Right cardiac atrium (tissue), 5 donors: ENCODE results near the gene TOMM34. TPM values are rescaled to one million over a fixed set of nuclear protein-coding genes. Genes with fewer than 3 reads are reported as not detected.
A peak's percentile ranks its signal among the peaks of the same experiment; 100 is the strongest.

Experiments used
- ATAC-seq, 2 donors: fragments of 200-7000 bp; cut with Tn5 transposase; one replicate each; pipeline versions ENCODE4 v1.8.0 to v1.9.1; 2020; ENCODE audit warnings: moderate library complexity in 2 of 2, mild to moderate bottlenecking in 1 of 2
- DNase-seq, 3 donors: peaks; one replicate each; pipeline ENCODE4 v3.0.0-alpha.2; 2020
- H3K27ac ChIP-seq: one replicate; pipeline ENCODE4 v1.5.1; 2013; ENCODE audit warnings: mild to moderate bottlenecking, low read length, control low read depth, moderate library complexity
- H3K27me3 ChIP-seq: one replicate; pipeline ENCODE4 v1.6.1; 2013; ENCODE audit not compliant: control insufficient read depth, insufficient read depth
- H3K4me1 ChIP-seq: one replicate; pipeline ENCODE4 v1.6.1; 2013; ENCODE audit warnings: low read length; ENCODE audit not compliant: control insufficient read depth, insufficient read depth
- H3K4me3 ChIP-seq: one replicate; pipeline ENCODE4 v1.5.1; 2013; ENCODE audit warnings: low read length, control low read depth
- H3K9me3 ChIP-seq: one replicate; pipeline ENCODE4 v1.6.1; 2013; ENCODE audit warnings: low read length; ENCODE audit not compliant: control insufficient read depth
- WGBS: extraction: QIAGEN DNeasy Blood & Tissue Kit; methylation state at CpG from one replicate; pipeline ENCODE4 v1.1.7; 2013; 5-methylcytosine and 5-hydroxymethylcytosine counted together
- intact Hi-C, 4 donors: fragments of 100-400 bp; cut with DNase I; formaldehyde crosslinking; loops; one replicate each; pipeline versions ENCODE4 v1.11.0 to v1.14.0; 2022 to 2023
- polyA plus RNA-seq: library from polyadenylated mRNA; stranded (reverse); fragments of 200-250 nt; gene quantifications from one replicate; pipeline ENCODE4 v1.2.3, GENCODE V29; 2013
- total RNA-seq, 4 donors: library from RNA; stranded (reverse); fragmentation: NEBNext Ultra II Directional; extraction: Animal tissue kit (Norgen Biotek cat#: 25700); gene quantifications; one replicate each; pipeline ENCODE4 v1.2.1, GENCODE V29; 2021
- donor health status: healthy with polysubstance abuse.
- donor health status: DM: no; HTN: yes; CAD: no.
- donor health status: DM: no; HTN: no; CAD: no.
- donor health status: DM: no; HTN: yes; CAD: no; lungs with severe emphysema.
- donor health status: DM: yes; HTN: yes; CAD: no.

Gene TOMM34
- total and polyA plus RNA-seq, 5 donors, result 11.1 to 16.8 (median 12.1) TPM

GRCh38 chr20:44909872-44910689 lies 50.1 kb downstream of the TOMM34 start, which contains the start of gene PABPC1L:
TSS of gene PABPC1L (plus strand) at chr20:44910060. CDS start at chr20:44910144, 84 bp downstream.
- peak within 1 kb of the TSS; percentile 56 for H3K4me3 ChIP-seq
- peak; percentile 67 to 82 (median 81) for DNase-seq
- H3K27ac ChIP-seq, result no peak within 1 kb of the TSS
- intact Hi-C loops, result no loop called here
- no peaks in the 10 kb centered on the region for H3K9me3 ChIP-seq
- no peaks in the 10 kb centered on the region for H3K4me1 ChIP-seq
- WGBS, result 3% methylated on average over 61 of the region's 61 CpGs
- peak; percentile 93 to 94 for ATAC-seq
- no peaks in the 10 kb centered on the region for H3K27me3 ChIP-seq

- DNase-seq, result no peak
- H3K27ac ChIP-seq, result no peak overlapping the region
- no peaks in the 10 kb centered on the region for H3K9me3 ChIP-seq
- peak overlapping the region; percentile 56 for H3K4me3 ChIP-seq
- no peaks in the 10 kb centered on the region for H3K4me1 ChIP-seq
- no peaks in the 10 kb centered on the region for H3K27me3 ChIP-seq
- ATAC-seq, result peak in 1 of 2 donors; percentile 4
- intact Hi-C loops, result no loop called here
- 29% methylated on average over 14 of the region's 14 CpGs for WGBS
Measured at GRCh38 chr20:44908987-44909871, 51.0 kb downstream of the TOMM34 start.

- intact Hi-C loops, result no loop called here
- WGBS, result 69% methylated on average over 5 of the region's 5 CpGs
- no peak for DNase-seq
Measured at GRCh38 chr20:44904377-44904776, 55.8 kb downstream of the TOMM34 start.

GRCh38 chr20:44901974-44902373 lies 58.2 kb downstream of the TOMM34 start:
- Histone ChIP-seq H3K4me3 (no peak overlapping the region), H3K4me1 (peaks cover 3% of the 10 kb centered on the region), H3K9me3 (no peaks in the 10 kb centered on the region), H3K27me3 (no peaks in the 10 kb centered on the region), H3K27ac (no peak overlapping the region)
- 75% methylated on average over 2 of the region's 2 CpGs for WGBS
- no peak for DNase-seq
- intact Hi-C loops, result no loop called here
- no peak for ATAC-seq

More at GRCh38 chr20:44904377-44904776, 55.8 kb downstream of the TOMM34 start:
- H3K27me3 ChIP-seq, result no peaks in the 10 kb centered on the region
- H3K4me1 ChIP-seq, result no peaks in the 10 kb centered on the region
- no peak overlapping the region for H3K27ac ChIP-seq
- no peaks in the 10 kb centered on the region for H3K9me3 ChIP-seq
- H3K4me3 ChIP-seq, result no peak overlapping the region
- ATAC-seq, result no peak

- ATAC-seq, result no peak
- peaks cover 8% of the 10 kb centered on the region for H3K4me1 ChIP-seq
Measured at GRCh38 chr20:44900231-44900854, 59.9 kb downstream of the TOMM34 start.

GRCh38 chr20:44897133-44897532 lies 63.1 kb downstream of the TOMM34 start:
- no peak for DNase-seq
- intact Hi-C loops, result no loop called here
- Histone ChIP-seq H3K27me3 (no peaks in the 10 kb centered on the region), H3K9me3 (no peaks in the 10 kb centered on the region), H3K4me1 (peaks cover 8% of the 10 kb centered on the region), H3K27ac (no peak overlapping the region), H3K4me3 (no peak overlapping the region)
- no peak for ATAC-seq
- WGBS, result 80% methylated on average over 1 of the region's 1 CpG

More at GRCh38 chr20:44900231-44900854, 59.9 kb downstream of the TOMM34 start:
- intact Hi-C loops, result no loop called here
- no peak overlapping the region for H3K27ac ChIP-seq
- H3K27me3 ChIP-seq, result no peaks in the 10 kb centered on the region
- no peak overlapping the region for H3K4me3 ChIP-seq
- no peak for DNase-seq
- WGBS, result 85% methylated on average over 5 of the region's 5 CpGs
- no peaks in the 10 kb centered on the region for H3K9me3 ChIP-seq

GRCh38 chr20:44896583-44896982 lies 63.6 kb downstream of the TOMM34 start:
- DNase-seq (no peak), ATAC-seq (peak; percentile 23 to 47)
- Histone ChIP-seq H3K4me1 (peaks cover 8% of the 10 kb centered on the region), H3K27ac (no peak overlapping the region), H3K9me3 (no peaks in the 10 kb centered on the region), H3K4me3 (no peak overlapping the region), H3K27me3 (no peaks in the 10 kb centered on the region)
- 53% methylated on average over 1 of the region's 1 CpG for WGBS
- intact Hi-C loops, result no loop called here

GRCh38 chr20:44894959-44895358 lies 65.2 kb downstream of the TOMM34 start:
- no peak for DNase-seq
- Histone ChIP-seq H3K27ac (no peak overlapping the region), H3K27me3 (no peaks in the 10 kb centered on the region), H3K4me1 (peaks cover 8% of the 10 kb centered on the region), H3K4me3 (no peak overlapping the region), H3K9me3 (no peaks in the 10 kb centered on the region)
- no peak for ATAC-seq
- intact Hi-C loops, result no loop called here
- WGBS, result 61% methylated on average over 2 of the region's 2 CpGs

Other genes with a start within 250 kb of the TOMM34 start
- gene CCN5, start 245.0 kb downstream of the TOMM34 start, total RNA-seq, result 100 to 1,000 TPM in 1 of 4 donors, 10 to 100 TPM in 3; 85.2 to 292 (median 98.2) TPM
- 102 TPM for gene CCN5, start 245.0 kb downstream of the TOMM34 start, polyA plus RNA-seq
- 1 to 10 TPM in 3 of 4 donors, under 1 TPM in 1; 0.65 to 1.3 (median 1.1) TPM for gene KCNK15, start 214.5 kb downstream of the TOMM34 start, total RNA-seq
- 0.70 TPM for gene KCNK15, start 214.5 kb downstream of the TOMM34 start, polyA plus RNA-seq
- 1 to 10 TPM in 3 of 4 donors, under 1 TPM in 1; 0.57 to 2.4 (median 1.3) TPM for gene RIMS4, start 149.9 kb downstream of the TOMM34 start, total RNA-seq
- 0.38 TPM for gene RIMS4, start 149.9 kb downstream of the TOMM34 start, polyA plus RNA-seq
- 100 to 1,000 TPM in 3 of 4 donors, 10 to 100 TPM in 1; 87.8 to 121 (median 111) TPM for gene YWHAB, start 74.7 kb downstream of the TOMM34 start, total RNA-seq
- gene YWHAB, start 74.7 kb downstream of the TOMM34 start, polyA plus RNA-seq, result 53.4 TPM
- gene PABPC1L, start 50.3 kb downstream of the TOMM34 start, total RNA-seq, result 1 to 10 TPM; 3.6 to 5.3 (median 4.1) TPM
- gene PABPC1L, start 50.3 kb downstream of the TOMM34 start, polyA plus RNA-seq, result 3.3 TPM
- 10 to 100 TPM; 13.8 to 14.4 (median 14.1) TPM for gene STK4, start 6.1 kb upstream of the TOMM34 start, total RNA-seq
- gene STK4, start 6.1 kb upstream of the TOMM34 start, polyA plus RNA-seq, result 4.6 TPM
- gene KCNS1, start 140.7 kb upstream of the TOMM34 start, total RNA-seq, result 1 to 10 TPM in 1 of 4 donors, under 1 TPM in 3; 0.37 to 1.2 (median 0.58) TPM
- gene KCNS1, start 140.7 kb upstream of the TOMM34 start, polyA plus RNA-seq, result 0.27 TPM
- gene WFDC5, start 154.8 kb upstream of the TOMM34 start, total RNA-seq, result not detected
- gene WFDC5, start 154.8 kb upstream of the TOMM34 start, polyA plus RNA-seq, result not detected
- not detected for gene WFDC12, start 164.1 kb upstream of the TOMM34 start, total RNA-seq
- not detected for gene WFDC12, start 164.1 kb upstream of the TOMM34 start, polyA plus RNA-seq
- not detected for gene PI3, start 214.5 kb upstream of the TOMM34 start, total RNA-seq
- gene PI3, start 214.5 kb upstream of the TOMM34 start, polyA plus RNA-seq, result not detected
- gene SEMG1, start 246.6 kb upstream of the TOMM34 start, total RNA-seq, result not detected
- not detected for gene SEMG1, start 246.6 kb upstream of the TOMM34 start, polyA plus RNA-seq